Progenitor cell of endocrine pancreas (in vitro differentiated cells): ENCODE data around the gene ING2. TPM values are rescaled to one million over a fixed set of nuclear protein-coding genes. Genes with fewer than 3 reads are reported as not detected.

Experiments used
- DNase-seq: peaks from one replicate; pipeline ENCODE4 v3.0.0; 2021; ENCODE audit warnings: low spot score; ENCODE audit not compliant: unreplicated experiment
- H3K27ac Mint-ChIP-seq: 2 replicates; pipeline ENCODE4 v1.8.0; 2021; ENCODE audit warnings: mild to moderate bottlenecking, moderate library complexity, mixed read lengths
- H3K27me3 Mint-ChIP-seq: 2 replicates; pipeline ENCODE4 v1.8.0; 2021; ENCODE audit warnings: mixed read lengths
- H3K36me3 Mint-ChIP-seq: 2 replicates; pipeline ENCODE4 v1.8.0; 2022; ENCODE audit warnings: mixed read lengths; ENCODE audit not compliant: insufficient read depth
- H3K4me1 Mint-ChIP-seq: 2 replicates; pipeline ENCODE4 v1.8.0; 2021; ENCODE audit warnings: low read depth, mixed read lengths
- H3K4me3 Mint-ChIP-seq: 2 replicates; pipeline ENCODE4 v1.8.0; 2021; ENCODE audit warnings: low read depth, mild to moderate bottlenecking, moderate library complexity, mixed read lengths
- H3K9me3 Mint-ChIP-seq: 2 replicates; pipeline ENCODE4 v1.8.0; 2021; ENCODE audit warnings: low read depth, mixed read lengths
- total RNA-seq: library from RNA; stranded (reverse); gene quantifications from 2 replicates; pipeline ENCODE4 v1.2.1, GENCODE V29; 2021
- TF ChIP-seq, protein P1 (sequence below): fragments of 200-600 bp; sonication (generic); IDR thresholded peaks from one replicate; pipeline ENCODE4 v1.5.0; 2021; ENCODE audit warnings: antibody characterized with exemption, mild to moderate bottlenecking; ENCODE audit not compliant: unreplicated experiment

The ING2 gene
- total RNA-seq, 1 donor from 2014 or later, result 19.9 TPM

DNA sequence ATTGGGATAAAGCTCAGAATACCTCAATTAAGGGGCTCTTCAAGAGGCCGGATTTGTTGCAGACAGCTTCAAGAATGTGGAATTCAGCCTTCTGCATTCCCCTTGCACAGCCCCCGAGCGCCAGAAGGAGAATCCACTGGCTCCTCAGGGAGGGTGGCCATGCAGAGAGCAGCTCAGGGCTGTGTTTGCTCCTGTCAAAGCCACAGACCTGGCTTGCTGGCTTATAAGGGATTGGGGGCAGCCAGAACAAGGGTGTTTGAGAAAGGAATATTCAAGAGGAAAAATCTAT lies 36.8 kb downstream of the ING2 start:
- peaks cover 5% of the 10 kb centered on the region for H3K27me3 Mint-ChIP-seq
- peak overlapping the region; percentile 27 for H3K27ac Mint-ChIP-seq
- H3K4me1 Mint-ChIP-seq, result peaks cover 17% of the 10 kb centered on the region
- H3K9me3 Mint-ChIP-seq, result peaks cover 7% of the 10 kb centered on the region
- peaks cover 3% of the 10 kb centered on the region for H3K36me3 Mint-ChIP-seq
- DNase-seq, result no peak
- no peak overlapping the region for H3K4me3 Mint-ChIP-seq
- TF ChIP-seq, protein P1, sequence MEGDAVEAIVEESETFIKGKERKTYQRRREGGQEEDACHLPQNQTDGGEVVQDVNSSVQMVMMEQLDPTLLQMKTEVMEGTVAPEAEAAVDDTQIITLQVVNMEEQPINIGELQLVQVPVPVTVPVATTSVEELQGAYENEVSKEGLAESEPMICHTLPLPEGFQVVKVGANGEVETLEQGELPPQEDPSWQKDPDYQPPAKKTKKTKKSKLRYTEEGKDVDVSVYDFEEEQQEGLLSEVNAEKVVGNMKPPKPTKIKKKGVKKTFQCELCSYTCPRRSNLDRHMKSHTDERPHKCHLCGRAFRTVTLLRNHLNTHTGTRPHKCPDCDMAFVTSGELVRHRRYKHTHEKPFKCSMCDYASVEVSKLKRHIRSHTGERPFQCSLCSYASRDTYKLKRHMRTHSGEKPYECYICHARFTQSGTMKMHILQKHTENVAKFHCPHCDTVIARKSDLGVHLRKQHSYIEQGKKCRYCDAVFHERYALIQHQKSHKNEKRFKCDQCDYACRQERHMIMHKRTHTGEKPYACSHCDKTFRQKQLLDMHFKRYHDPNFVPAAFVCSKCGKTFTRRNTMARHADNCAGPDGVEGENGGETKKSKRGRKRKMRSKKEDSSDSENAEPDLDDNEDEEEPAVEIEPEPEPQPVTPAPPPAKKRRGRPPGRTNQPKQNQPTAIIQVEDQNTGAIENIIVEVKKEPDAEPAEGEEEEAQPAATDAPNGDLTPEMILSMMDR, result no peak

DNA sequence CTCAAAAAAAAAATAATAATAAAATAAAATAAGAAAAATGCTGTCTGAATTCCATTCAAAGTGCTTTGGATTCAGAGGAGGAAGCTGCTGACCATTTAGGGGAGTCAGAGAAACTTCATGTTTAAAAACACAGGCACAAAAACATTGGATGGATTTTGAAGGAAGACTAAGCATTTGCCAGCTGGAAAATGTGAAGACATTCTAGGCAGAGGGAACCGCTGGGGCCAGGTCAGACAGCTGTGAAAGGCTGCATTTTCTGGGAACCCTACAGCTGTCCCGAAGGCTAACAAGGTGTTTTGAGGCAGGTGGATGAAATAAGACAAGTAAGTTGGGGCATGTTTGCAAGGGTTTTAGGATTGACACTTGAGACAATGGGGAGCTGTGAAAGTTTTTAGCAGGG lies 38.6 kb downstream of the ING2 start:
- peaks cover 5% of the 10 kb centered on the region for H3K27me3 Mint-ChIP-seq
- TF ChIP-seq, protein P1, result no peak
- H3K9me3 Mint-ChIP-seq, result peaks cover 7% of the 10 kb centered on the region
- no peak for DNase-seq
- no peak overlapping the region for H3K4me3 Mint-ChIP-seq
- H3K4me1 Mint-ChIP-seq, result peaks cover 17% of the 10 kb centered on the region
- no peak overlapping the region for H3K27ac Mint-ChIP-seq
- H3K36me3 Mint-ChIP-seq, result peaks cover 3% of the 10 kb centered on the region

DNA sequence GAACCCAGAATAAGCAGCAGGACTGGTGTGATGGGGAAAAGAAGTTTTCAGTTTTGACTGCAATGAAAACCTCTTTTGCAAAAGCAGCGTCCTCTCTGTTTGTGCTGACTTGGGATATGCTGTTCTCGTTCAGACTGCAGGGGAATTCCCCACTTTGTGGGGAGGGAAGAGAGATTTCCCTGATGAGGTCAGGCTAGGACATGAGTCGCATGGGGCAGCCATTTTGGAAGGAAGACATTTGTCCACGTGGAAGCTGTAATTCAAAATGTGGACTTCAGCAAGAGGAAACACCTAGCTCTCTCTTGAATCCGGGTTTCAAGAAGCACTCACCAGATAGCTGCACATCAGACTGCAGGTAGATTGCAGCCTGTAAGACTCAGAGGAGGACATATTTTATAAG lies 39.3 kb downstream of the ING2 start:
- H3K36me3 Mint-ChIP-seq, result peaks cover 3% of the 10 kb centered on the region
- TF ChIP-seq, protein P1, result no peak
- H3K9me3 Mint-ChIP-seq, result peaks cover 7% of the 10 kb centered on the region
- peaks cover 5% of the 10 kb centered on the region for H3K27me3 Mint-ChIP-seq
- peaks cover 17% of the 10 kb centered on the region for H3K4me1 Mint-ChIP-seq
- no peak overlapping the region for H3K4me3 Mint-ChIP-seq
- H3K27ac Mint-ChIP-seq, result no peak overlapping the region
- no peak for DNase-seq

DNA sequence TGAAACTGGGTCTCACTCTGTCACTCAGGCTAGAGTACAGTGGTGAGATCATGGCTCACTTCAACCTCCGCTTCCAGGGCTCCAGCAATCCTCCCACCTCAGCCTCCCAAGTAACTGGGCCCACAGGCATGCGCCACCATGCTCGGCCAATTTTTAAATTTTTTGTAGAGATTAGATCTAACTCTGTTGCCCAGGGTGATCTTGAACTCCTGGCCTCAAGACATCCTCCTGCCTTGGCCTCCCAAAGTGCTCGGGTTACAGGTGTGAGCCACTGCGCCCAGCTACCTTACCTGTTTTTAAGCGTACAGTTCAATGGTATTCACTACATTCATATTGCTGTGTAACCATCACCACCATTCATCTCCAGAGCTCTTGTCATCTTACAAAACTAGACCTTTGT lies 41.5 kb downstream of the ING2 start:
- Mint-ChIP-seq H3K27me3 (peaks cover 5% of the 10 kb centered on the region), H3K9me3 (peaks cover 7% of the 10 kb centered on the region), H3K36me3 (peaks cover 3% of the 10 kb centered on the region), H3K4me1 (peaks cover 7% of the 10 kb centered on the region), H3K4me3 (no peak overlapping the region), H3K27ac (no peak overlapping the region)
- DNase-seq, result no peak
- TF ChIP-seq, protein P1, result no peak

DNA sequence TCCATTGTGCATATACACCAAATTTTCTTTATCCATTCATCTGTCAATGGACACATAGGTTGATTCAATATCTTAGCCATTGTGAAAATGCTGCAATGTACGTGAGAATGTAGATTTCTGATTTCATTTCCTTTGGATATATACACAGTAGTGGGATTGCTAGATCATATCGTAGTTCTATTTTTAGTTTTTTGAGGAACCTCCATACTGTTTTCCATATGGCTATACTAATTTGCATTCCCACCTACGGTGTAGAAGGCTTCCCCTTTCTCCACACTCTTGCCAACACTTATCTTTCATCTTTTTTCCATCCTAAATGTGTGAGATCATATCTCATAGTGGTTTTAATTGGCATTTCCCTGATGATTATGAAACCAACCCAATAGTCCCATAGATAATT lies 43.4 kb downstream of the ING2 start:
- peaks cover 3% of the 10 kb centered on the region for H3K36me3 Mint-ChIP-seq
- H3K27ac Mint-ChIP-seq, result no peak overlapping the region
- DNase-seq, result no peak
- H3K4me3 Mint-ChIP-seq, result no peak overlapping the region
- H3K9me3 Mint-ChIP-seq, result peaks cover 7% of the 10 kb centered on the region
- H3K4me1 Mint-ChIP-seq, result no peaks in the 10 kb centered on the region
- peaks cover 5% of the 10 kb centered on the region for H3K27me3 Mint-ChIP-seq
- TF ChIP-seq, protein P1, result no peak
